GM23248 (cell line): ENCODE measurements around the gene TIGD1. TPM values are rescaled to one million over a fixed set of nuclear protein-coding genes. Genes with fewer than 3 reads are reported as not detected.

Experiments
- DNase-seq: peaks from one replicate; pipeline ENCODE4 v3.0.0-alpha.2; 2015
- H2AFZ ChIP-seq: fragments of 200-600 bp; sonication (generic); 2 replicates; pipeline ENCODE4 v1.6.1; 2016; ENCODE audit warnings: antibody characterized with exemption
- H3F3A ChIP-seq: fragments of 200-600 bp; sonication (generic); 2 replicates; pipeline ENCODE4 v1.6.1; 2016; ENCODE audit warnings: mild to moderate bottlenecking, antibody characterized with exemption, mixed run types; ENCODE audit not compliant: insufficient read depth
- H3K27ac ChIP-seq: fragments of 200-600 bp; sonication (generic); 2 replicates; pipeline ENCODE4 v1.5.1; 2016; ENCODE audit warnings: mild to moderate bottlenecking
- H3K27me3 ChIP-seq: fragments of 200-600 bp; sonication (generic); replicated peaks from 2 replicates; pipeline ENCODE4 v1.6.1; 2016; ENCODE audit warnings: mild to moderate bottlenecking; ENCODE audit not compliant: insufficient read depth
- H3K36me3 ChIP-seq: fragments of 200-600 bp; sonication (generic); 2 replicates; pipeline ENCODE4 v1.6.1; 2016; ENCODE audit warnings: low read depth, mild to moderate bottlenecking
- H3K4me1 ChIP-seq: fragments of 200-600 bp; sonication (generic); 2 replicates; pipeline ENCODE4 v1.6.1; 2016; ENCODE audit warnings: mild to moderate bottlenecking; ENCODE audit not compliant: insufficient read depth
- H3K4me2 ChIP-seq: fragments of 200-600 bp; sonication (generic); one replicate; pipeline ENCODE4 v1.6.1; 2016; ENCODE audit warnings: mild to moderate bottlenecking; ENCODE audit not compliant: unreplicated experiment
- H3K4me3 ChIP-seq: fragments of 200-600 bp; sonication (generic); 2 replicates; pipeline ENCODE4 v1.5.1; 2016; ENCODE audit warnings: mild to moderate bottlenecking
- H3K79me2 ChIP-seq: fragments of 200-600 bp; sonication (generic); 2 replicates; pipeline ENCODE4 v1.6.1; 2016; ENCODE audit warnings: mild to moderate bottlenecking; ENCODE audit not compliant: insufficient read depth
- H3K9ac ChIP-seq: fragments of 200-600 bp; sonication (generic); 2 replicates; pipeline ENCODE4 v1.6.1; 2016; ENCODE audit warnings: mild to moderate bottlenecking
- H3K9me2 ChIP-seq: fragments of 200-600 bp; sonication (generic); 2 replicates; pipeline ENCODE4 v1.6.1; 2016; ENCODE audit warnings: mixed run types, mild to moderate bottlenecking, moderate library complexity; ENCODE audit not compliant: insufficient read depth
- H3K9me3 ChIP-seq: fragments of 200-600 bp; sonication (generic); one replicate; pipeline ENCODE4 v1.6.1; 2017; ENCODE audit warnings: low read depth
- H4K20me1 ChIP-seq: fragments of 200-600 bp; sonication (generic); 2 replicates; pipeline ENCODE4 v1.6.0; 2016; ENCODE audit not compliant: insufficient read depth
- EZH2 ChIP-seq: fragments of 200-600 bp; sonication (generic); IDR thresholded peaks from 2 replicates; pipeline ENCODE4 v1.6.1; 2018; ENCODE audit warnings: antibody characterized with exemption, mild to moderate bottlenecking; ENCODE audit not compliant: insufficient read depth, poor library complexity, severe bottlenecking
- EZH2phosphoT487 ChIP-seq: fragments of 200-600 bp; sonication (generic); IDR thresholded peaks from 2 replicates; pipeline ENCODE4 v1.6.1; 2018; ENCODE audit warnings: antibody characterized with exemption, moderate library complexity, mild to moderate bottlenecking, low read depth; ENCODE audit not compliant: insufficient read depth
- WGBS, 2 experiments: methylation state at CpG; one replicate each; pipeline ENCODE4 v1.1.6; 2015 to 2017; ENCODE audit warnings: low lambda C conversion rate in 2 of 2, low coverage in 1 of 2; ENCODE audit errors: missing lambda C conversion rate in 2 of 2; 5-methylcytosine and 5-hydroxymethylcytosine counted together
- in situ Hi-C: fragments of 300-500 bp; cut with MboI; formaldehyde crosslinking; loops from 2 replicates; pipeline ENCODE4 v1.15.0; 2020
- polyA plus RNA-seq: library from polyadenylated mRNA; unstranded; fragments of >200 nt; fragmentation: Nextera tagmentation; extraction: Ambion mirVana; gene quantifications from 2 replicates; pipeline ENCODE4 v1.2.1, GENCODE V29; 2016
- total RNA-seq: library from RNA; depleted of rRNA; stranded (reverse); fragments of >200 nt; shearing (Covaris generic); gene quantifications from 2 replicates; pipeline ENCODE4 v1.2.3, GENCODE V29; 2014

TIGD1 gene
- total and polyA plus RNA-seq, 2 experiments from 2014 or later: 3.6 to 4.3 TPM

- no peaks in the 10 kb centered on the region for H3K9me2 ChIP-seq
- H3F3A ChIP-seq: no peaks in the 10 kb centered on the region
- peaks cover under 1% of the 10 kb centered on the region; the same call in 1 of the 2 replicates for H3K36me3 ChIP-seq
- H2AFZ ChIP-seq: no peak overlapping the region
- no peak overlapping the region for H3K9ac ChIP-seq
- no peak overlapping the region for H3K27ac ChIP-seq
- H4K20me1 ChIP-seq: no peaks in the 10 kb centered on the region
- in situ Hi-C loops: loop anchor here (25.0 kb wide), 1 partner anchor 631 kb away; no protein-coding TSS in a partner anchor
- no peaks in the 10 kb centered on the region for H3K4me1 ChIP-seq
- no peaks in the 10 kb centered on the region for H3K9me3 ChIP-seq
- H3K79me2 ChIP-seq: peaks cover 23% of the 10 kb centered on the region
- no peak overlapping the region for H3K4me3 ChIP-seq
- no peak for TF ChIP-seq EZH2phosphoT487
- TF ChIP-seq EZH2: no peak
- no peak overlapping the region for H3K4me2 ChIP-seq
- H3K27me3 ChIP-seq: no peaks in the 10 kb centered on the region
- no peak for DNase-seq
- 88 to 91% methylated on average over 14 of the region's 14 CpGs for WGBS, 2 experiments
Measured at GRCh38 chr2:232543491-232543890, 6.9 kb downstream of the TIGD1 start.

GRCh38 chr2:232542715-232543467, 7.5 kb downstream of the TIGD1 start:
- Histone ChIP-seq H3K9ac (no peak overlapping the region), H3K27ac (no peak overlapping the region), H3K9me2 (no peaks in the 10 kb centered on the region), H3K4me2 (no peak overlapping the region), H4K20me1 (no peaks in the 10 kb centered on the region), H3K36me3 (no peaks in the 10 kb centered on the region), H3K4me3 (no peak overlapping the region), H3K9me3 (no peaks in the 10 kb centered on the region), H3K27me3 (no peaks in the 10 kb centered on the region), H3F3A (no peaks in the 10 kb centered on the region), H3K4me1 (no peaks in the 10 kb centered on the region), H2AFZ (no peak overlapping the region), H3K79me2 (peaks cover 17% of the 10 kb centered on the region)
- TF ChIP-seq EZH2 (no peak), EZH2phosphoT487 (no peak)
- 81 to 82% methylated on average over 18 to 20 of the region's 20 CpGs for WGBS, 2 experiments
- no peak for DNase-seq
- in situ Hi-C loops: loop anchor here (25.0 kb wide), 1 partner anchor 631 kb away; no protein-coding TSS in a partner anchor

- Histone ChIP-seq H3K9me3 (no peaks in the 10 kb centered on the region), H3K4me2 (no peak overlapping the region), H3F3A (no peaks in the 10 kb centered on the region), H3K9me2 (no peaks in the 10 kb centered on the region), H3K27me3 (no peaks in the 10 kb centered on the region), H3K9ac (no peak overlapping the region), H3K4me3 (no peak overlapping the region), H2AFZ (no peak overlapping the region), H3K4me1 (no peaks in the 10 kb centered on the region), H3K79me2 (peaks cover 9% of the 10 kb centered on the region; the same call in 1 of the 2 replicates), H3K36me3 (no peaks in the 10 kb centered on the region), H4K20me1 (no peaks in the 10 kb centered on the region), H3K27ac (no peak overlapping the region)
- TF ChIP-seq EZH2 (no peak), EZH2phosphoT487 (no peak)
- WGBS, 2 experiments: 52 to 53% methylated on average over 9 of the region's 9 CpGs
- no peak for DNase-seq
- in situ Hi-C loops: loop anchor here (25.0 kb wide), 1 partner anchor 630 kb away; no protein-coding TSS in a partner anchor
Measured at GRCh38 chr2:232541961-232542714, 8.2 kb downstream of the TIGD1 start.

- TF ChIP-seq EZH2phosphoT487: no peak
- no peak for TF ChIP-seq EZH2
- H3K36me3 ChIP-seq: no peaks in the 10 kb centered on the region
- in situ Hi-C loops: loop anchor here (25.0 kb wide), 1 partner anchor 629 kb away; no protein-coding TSS in a partner anchor
- H3K9me3 ChIP-seq: no peaks in the 10 kb centered on the region
- H3K4me3 ChIP-seq: no peak overlapping the region
- no peak overlapping the region for H3K27ac ChIP-seq
- H3K27me3 ChIP-seq: no peaks in the 10 kb centered on the region
- DNase-seq: no peak
- H3F3A ChIP-seq: no peaks in the 10 kb centered on the region
- WGBS, 2 experiments: 43 to 47% methylated on average over 12 to 18 of the region's 19 CpGs
- 0 out of 2 replicates have a peak, but pooled peaks cover 2% of the 10 kb centered on the region for H3K79me2 ChIP-seq
- no peak overlapping the region for H2AFZ ChIP-seq
- no peak overlapping the region for H3K9ac ChIP-seq
- no peaks in the 10 kb centered on the region for H3K4me1 ChIP-seq
- H3K4me2 ChIP-seq: no peak overlapping the region
- no peaks in the 10 kb centered on the region for H3K9me2 ChIP-seq
- H4K20me1 ChIP-seq: no peaks in the 10 kb centered on the region
Measured at GRCh38 chr2:232541195-232541960, 9.0 kb downstream of the TIGD1 start.
